Measurements from ENCODE around the gene CNTN5. TPM values are rescaled to one million over a fixed set of nuclear protein-coding genes. Genes with fewer than 3 reads are reported as not detected.

Gene CNTN5
- polyA plus RNA-seq, 1 of the 3 experiments (the other 2 are of a cell fraction), result not detected

DNA sequence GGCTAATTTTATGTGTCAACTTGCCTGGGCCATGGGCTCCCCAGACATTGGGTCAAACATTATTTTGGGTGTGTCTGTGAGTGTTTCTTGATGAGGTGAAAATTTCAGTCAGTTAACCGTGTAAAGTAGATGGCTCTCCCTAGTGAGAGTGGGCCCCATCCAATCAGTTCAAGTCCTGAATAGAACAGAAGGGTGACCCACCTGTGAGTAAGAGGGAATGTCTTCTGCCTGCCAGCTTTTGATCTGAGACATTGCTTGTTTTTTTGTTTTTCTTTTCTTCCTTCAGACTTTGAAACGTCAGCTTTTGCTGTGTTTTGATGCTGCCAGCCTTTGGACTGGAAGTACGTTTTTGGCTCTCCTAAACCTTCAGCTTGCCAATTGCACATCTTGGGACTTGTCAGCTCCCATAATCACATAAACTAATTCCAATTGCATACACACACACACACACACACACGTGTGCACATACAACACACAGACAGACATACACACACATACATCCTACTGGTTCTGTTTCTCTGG lies 300.1 kb downstream of the CNTN5 start:
- WGBS (ENCODE audit: low lambda C conversion rate), result 5% methylated on average over 3 of the region's 4 CpGs
- no peaks in the 10 kb centered on the region for H3K9me3 ChIP-seq
- H3K4me1 ChIP-seq (ENCODE audit: control insufficient read depth in 1 of 2, insufficient read depth in 2 of 2, low read depth in 1 of 2, low read length in 1 of 2), result no peaks in the 10 kb centered on the region; a peak in 1 of 4 replicates
- H3K27ac ChIP-seq (ENCODE audit: low read depth in 2 of 2, low read length in 1 of 2), result no peak overlapping the region
- H3K4me2 ChIP-seq, result no peak overlapping the region
- TF ChIP-seq SMC3 (IDR thresholded peaks at IDR 0.05; ENCODE audit: low read depth, low read length) (no peak), GABPA (IDR thresholded peaks at IDR 0.05; ENCODE audit: low read depth) (no peak)
- H2AFZ ChIP-seq (ENCODE audit: low read depth), result no peak overlapping the region
- no peak for DNase-seq
- H3K79me2 ChIP-seq (ENCODE audit: insufficient read depth), result no peaks in the 10 kb centered on the region
- no peaks in the 10 kb centered on the region for H3F3A ChIP-seq (replicated peaks; ENCODE audit: insufficient read depth)
- no peaks in the 10 kb centered on the region for H3K9me2 ChIP-seq
- no peaks in the 10 kb centered on the region for H4K20me1 ChIP-seq (ENCODE audit: insufficient read depth)
- ChIA-PET POLR2A (no interaction called here), CTCF (no interaction called here)
- H3K4me3 ChIP-seq (ENCODE audit: low read depth in 2 of 2, low read length in 1 of 2), result no peak overlapping the region
- no peaks in the 10 kb centered on the region for H3K36me3 ChIP-seq (replicated peaks in 1 of 2; ENCODE audit: control insufficient read depth in 1 of 2, insufficient read depth in 2 of 2, low read length in 1 of 2)
- H3K9ac ChIP-seq, result no peak overlapping the region
- H3K27me3 ChIP-seq (ENCODE audit: insufficient read depth), result no peaks in the 10 kb centered on the region

DNA sequence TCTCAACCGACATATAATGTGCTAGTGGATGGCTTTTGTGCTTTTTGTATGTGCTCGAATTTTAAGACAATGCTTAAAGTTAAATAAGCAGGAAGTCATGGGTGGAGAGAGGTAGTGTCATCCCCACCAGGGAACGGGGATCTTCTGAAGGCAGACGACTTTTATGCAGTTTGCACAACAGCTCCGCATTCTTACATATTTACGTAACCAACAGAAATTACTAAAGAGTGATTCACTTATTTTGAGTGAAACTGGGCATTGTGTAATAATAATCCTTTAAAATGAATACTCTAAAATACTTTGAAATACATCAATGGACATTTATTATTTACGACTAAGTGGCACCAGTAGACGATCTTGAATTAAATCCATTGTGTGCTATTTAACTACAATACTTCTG lies 305.1 kb downstream of the CNTN5 start:
- Histone ChIP-seq H3K9me2 (no peaks in the 10 kb centered on the region), H3K36me3 (replicated peaks in 1 of 2; ENCODE audit: control insufficient read depth in 1 of 2, insufficient read depth in 2 of 2, low read length in 1 of 2) (no peaks in the 10 kb centered on the region), H3K27me3 (ENCODE audit: insufficient read depth) (no peaks in the 10 kb centered on the region), H4K20me1 (ENCODE audit: insufficient read depth) (no peaks in the 10 kb centered on the region), H3K4me2 (no peak overlapping the region), H3K79me2 (ENCODE audit: insufficient read depth) (no peaks in the 10 kb centered on the region), H3K4me1 (ENCODE audit: control insufficient read depth in 1 of 2, insufficient read depth in 2 of 2, low read depth in 1 of 2, low read length in 1 of 2) (peaks cover 0 to 7% of the 10 kb centered on the region in 2 experiments; a peak in 1 of 4 replicates), H3K9me3 (no peaks in the 10 kb centered on the region), H3K4me3 (ENCODE audit: low read depth in 2 of 2, low read length in 1 of 2) (no peak overlapping the region), H3F3A (replicated peaks; ENCODE audit: insufficient read depth) (no peaks in the 10 kb centered on the region), H3K9ac (no peak overlapping the region), H3K27ac (ENCODE audit: low read depth in 2 of 2, low read length in 1 of 2) (no peak overlapping the region), H2AFZ (ENCODE audit: low read depth) (no peak overlapping the region)
- no peak for DNase-seq
- no peak for TF ChIP-seq FOXM1 (IDR thresholded peaks at IDR 0.05; ENCODE audit: low read depth)
- no peak for TF ChIP-seq FOSL2 (IDR thresholded peaks at IDR 0.05; ENCODE audit: borderline replicate concordance, low read depth)
- TF ChIP-seq, protein P1, sequence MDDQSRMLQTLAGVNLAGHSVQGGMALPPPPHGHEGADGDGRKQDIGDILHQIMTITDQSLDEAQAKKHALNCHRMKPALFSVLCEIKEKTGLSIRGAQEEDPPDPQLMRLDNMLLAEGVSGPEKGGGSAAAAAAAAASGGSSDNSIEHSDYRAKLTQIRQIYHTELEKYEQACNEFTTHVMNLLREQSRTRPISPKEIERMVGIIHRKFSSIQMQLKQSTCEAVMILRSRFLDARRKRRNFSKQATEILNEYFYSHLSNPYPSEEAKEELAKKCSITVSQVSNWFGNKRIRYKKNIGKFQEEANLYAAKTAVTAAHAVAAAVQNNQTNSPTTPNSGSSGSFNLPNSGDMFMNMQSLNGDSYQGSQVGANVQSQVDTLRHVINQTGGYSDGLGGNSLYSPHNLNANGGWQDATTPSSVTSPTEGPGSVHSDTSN (IDR thresholded peaks at IDR 0.05), result no peak
- no peak for TF ChIP-seq POLR2AphosphoS5 (IDR thresholded peaks at IDR 0.05; ENCODE audit: low read depth, low read length)
- no peak for TF ChIP-seq EZH2phosphoT487 (IDR thresholded peaks at IDR 0.05; ENCODE audit: borderline replicate concordance, low read depth)
- ChIA-PET CTCF (no interaction called here), POLR2A (no interaction called here)
- WGBS (ENCODE audit: low lambda C conversion rate), result 16% methylated on average over 8 of the region's 8 CpGs

DNA sequence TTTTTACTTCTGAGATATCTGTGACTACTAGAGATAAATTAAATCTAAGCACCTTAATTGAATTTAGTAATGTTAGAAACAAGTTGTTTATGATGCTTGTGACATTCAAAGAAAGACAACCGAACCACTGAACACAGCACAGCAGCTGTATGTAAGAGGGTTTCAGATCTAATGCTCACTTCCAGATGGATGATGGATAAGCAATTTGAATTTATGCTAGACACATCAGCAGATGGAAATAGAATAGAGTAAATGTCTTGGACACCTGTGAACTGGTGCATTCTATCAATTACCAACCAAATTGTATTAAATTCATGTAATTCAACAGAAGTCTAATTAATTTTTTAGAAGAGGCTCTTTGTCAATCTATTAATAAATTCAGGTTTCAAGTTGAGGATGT lies 306.3 kb downstream of the CNTN5 start:
- Histone ChIP-seq H3K9ac (no peak overlapping the region), H4K20me1 (ENCODE audit: insufficient read depth) (no peaks in the 10 kb centered on the region), H3K36me3 (replicated peaks in 1 of 2; ENCODE audit: control insufficient read depth in 1 of 2, insufficient read depth in 2 of 2, low read length in 1 of 2) (no peaks in the 10 kb centered on the region), H2AFZ (ENCODE audit: low read depth) (no peak overlapping the region), H3K4me1 (ENCODE audit: control insufficient read depth in 1 of 2, insufficient read depth in 2 of 2, low read depth in 1 of 2, low read length in 1 of 2) (peaks cover 0 to 7% of the 10 kb centered on the region in 2 experiments; a peak in 1 of 4 replicates), H3K9me3 (no peaks in the 10 kb centered on the region), H3K27ac (ENCODE audit: low read depth in 2 of 2, low read length in 1 of 2) (no peak overlapping the region), H3K4me2 (no peak overlapping the region), H3K79me2 (ENCODE audit: insufficient read depth) (no peaks in the 10 kb centered on the region), H3K9me2 (no peaks in the 10 kb centered on the region), H3K27me3 (ENCODE audit: insufficient read depth) (no peaks in the 10 kb centered on the region), H3K4me3 (ENCODE audit: low read depth in 2 of 2, low read length in 1 of 2) (no peak overlapping the region), H3F3A (replicated peaks; ENCODE audit: insufficient read depth) (no peaks in the 10 kb centered on the region)
- no peak for DNase-seq
- ChIA-PET CTCF (no interaction called here), POLR2A (no interaction called here)
- WGBS (ENCODE audit: low lambda C conversion rate), result 21% methylated on average over 1 of the region's 1 CpG
- TF ChIP-seq JUND (IDR thresholded peaks at IDR 0.05) (no peak), RCOR1 (IDR thresholded peaks at IDR 0.05; ENCODE audit: low read length) (no peak), RAD21 (IDR thresholded peaks at IDR 0.05; ENCODE audit: low read length) (no peak), NRF1 (IDR thresholded peaks at IDR 0.05; ENCODE audit: low read depth, low read length) (no peak), ELF1 (IDR thresholded peaks at IDR 0.05) (no peak), GATA2 (CRISPR knock-in tag; IDR thresholded peaks at IDR 0.05) (no peak), TCF12 (IDR thresholded peaks at IDR 0.05) (no peak), FOXM1 (IDR thresholded peaks at IDR 0.05; ENCODE audit: low read depth) (no peak), EP300 (IDR thresholded peaks at IDR 0.05; ENCODE audit: borderline replicate concordance in 1 of 2, low read depth in 1 of 2, low read length in 1 of 2) (no peak), MXI1 (IDR thresholded peaks at IDR 0.05; ENCODE audit: low read depth, low read length) (no peak), RFX5 (IDR thresholded peaks at IDR 0.05; ENCODE audit: low read length) (no peak), RXRA (IDR thresholded peaks at IDR 0.05; ENCODE audit: borderline replicate concordance, low read depth) (no peak)
- TF ChIP-seq, protein P1 (IDR thresholded peaks at IDR 0.05), result no peak
- TF ChIP-seq, protein P2, sequence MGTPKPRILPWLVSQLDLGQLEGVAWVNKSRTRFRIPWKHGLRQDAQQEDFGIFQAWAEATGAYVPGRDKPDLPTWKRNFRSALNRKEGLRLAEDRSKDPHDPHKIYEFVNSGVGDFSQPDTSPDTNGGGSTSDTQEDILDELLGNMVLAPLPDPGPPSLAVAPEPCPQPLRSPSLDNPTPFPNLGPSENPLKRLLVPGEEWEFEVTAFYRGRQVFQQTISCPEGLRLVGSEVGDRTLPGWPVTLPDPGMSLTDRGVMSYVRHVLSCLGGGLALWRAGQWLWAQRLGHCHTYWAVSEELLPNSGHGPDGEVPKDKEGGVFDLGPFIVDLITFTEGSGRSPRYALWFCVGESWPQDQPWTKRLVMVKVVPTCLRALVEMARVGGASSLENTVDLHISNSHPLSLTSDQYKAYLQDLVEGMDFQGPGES (IDR thresholded peaks at IDR 0.05; ENCODE audit: low read depth, low read length), result no peak
- TF ChIP-seq, protein P3, sequence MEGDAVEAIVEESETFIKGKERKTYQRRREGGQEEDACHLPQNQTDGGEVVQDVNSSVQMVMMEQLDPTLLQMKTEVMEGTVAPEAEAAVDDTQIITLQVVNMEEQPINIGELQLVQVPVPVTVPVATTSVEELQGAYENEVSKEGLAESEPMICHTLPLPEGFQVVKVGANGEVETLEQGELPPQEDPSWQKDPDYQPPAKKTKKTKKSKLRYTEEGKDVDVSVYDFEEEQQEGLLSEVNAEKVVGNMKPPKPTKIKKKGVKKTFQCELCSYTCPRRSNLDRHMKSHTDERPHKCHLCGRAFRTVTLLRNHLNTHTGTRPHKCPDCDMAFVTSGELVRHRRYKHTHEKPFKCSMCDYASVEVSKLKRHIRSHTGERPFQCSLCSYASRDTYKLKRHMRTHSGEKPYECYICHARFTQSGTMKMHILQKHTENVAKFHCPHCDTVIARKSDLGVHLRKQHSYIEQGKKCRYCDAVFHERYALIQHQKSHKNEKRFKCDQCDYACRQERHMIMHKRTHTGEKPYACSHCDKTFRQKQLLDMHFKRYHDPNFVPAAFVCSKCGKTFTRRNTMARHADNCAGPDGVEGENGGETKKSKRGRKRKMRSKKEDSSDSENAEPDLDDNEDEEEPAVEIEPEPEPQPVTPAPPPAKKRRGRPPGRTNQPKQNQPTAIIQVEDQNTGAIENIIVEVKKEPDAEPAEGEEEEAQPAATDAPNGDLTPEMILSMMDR (IDR thresholded peaks at IDR 0.05), result no peak

All from SK-N-SH (cell line).